ENCODE results near the gene SIRT1. TPM values are rescaled to one million over a fixed set of nuclear protein-coding genes. Genes with fewer than 3 reads are reported as not detected.

SIRT1 gene
- total and polyA plus RNA-seq, 10 of the 15 experiments (the other 5 are each of a cell fraction or from before 2014, with no cell fraction given), result 3.6 to 14.2 (median 10.2) TPM

- no peak overlapping the region for H3K4me2 ChIP-seq (ENCODE audit: control insufficient read depth, insufficient read depth)
- no peak for DNase-seq (ENCODE audit: low read depth, low spot score)
- intact Hi-C loops (cut with micrococcal nuclease; ENCODE audit: unreplicated experiment) (no loop called here), in situ Hi-C loops (cut with MboI) (no loop called here)
- no peaks in the 10 kb centered on the region for H3K9me3 ChIP-seq (replicated peaks; ENCODE audit: control insufficient read depth, insufficient read depth, low read length)
- no peak for FAIRE-seq
- H3K27ac ChIP-seq (ENCODE audit: control insufficient read depth, insufficient read depth), result no peak overlapping the region
- H3K9ac ChIP-seq (ENCODE audit: control insufficient read depth, insufficient read depth, low read length), result no peak overlapping the region
- ChIA-PET POLR2A (interaction anchor here (0.6 kb wide), 1 partner anchor 202 kb away, joined by 3 read pairs; no protein-coding TSS in a partner anchor), RAD21 (ENCODE audit: unreplicated experiment) (no interaction called here), CTCF (interaction anchor here (1.4 kb wide), 1 partner anchor 196 kb away, joined by 4 read pairs; no protein-coding TSS in a partner anchor), SMC1A (ENCODE audit: uncharacterized antibody, unreplicated experiment) (interaction anchor here (1.2 kb wide), 1 partner anchor 24 kb away, joined by 3 read pairs; no protein-coding TSS in a partner anchor)
- H3K36me3 ChIP-seq (ENCODE audit: control insufficient read depth in 2 of 2, insufficient read depth in 2 of 2, low read length in 1 of 2), result no peaks in the 10 kb centered on the region; a peak in 1 of 4 replicates
- ATAC-seq, result no peak
- H3K4me3 ChIP-seq, result no peak overlapping the region
- TF ChIP-seq NR2C1 (IDR thresholded peaks at IDR 0.05), result no peak
- TF ChIP-seq MXI1 (IDR thresholded peaks at IDR 0.05; ENCODE audit: low read depth, low read length), result no peak
- no peaks in the 10 kb centered on the region for H4K20me1 ChIP-seq (ENCODE audit: control insufficient read depth, insufficient read depth)
- H3K79me2 ChIP-seq (ENCODE audit: control insufficient read depth, insufficient read depth, low read length), result no peaks in the 10 kb centered on the region
- 97% methylated on average over 8 of the region's 8 CpGs for WGBS (ENCODE audit: insufficient coverage, insufficient replicate concordance, low lambda C conversion rate, missing lambda C conversion rate)
- no peaks in the 10 kb centered on the region for H3K4me1 ChIP-seq (ENCODE audit: control insufficient read depth, insufficient read depth, low read length)
- H3K27me3 ChIP-seq (replicated peaks in 1 of 2; ENCODE audit: control insufficient read depth in 2 of 2, insufficient read depth in 2 of 2, low read length in 1 of 2), result no peaks in the 10 kb centered on the region
- BruUV-seq (replicated peaks), result no TSS peak
- no peak overlapping the region for H2AFZ ChIP-seq (ENCODE audit: control insufficient read depth, low read depth, low read length)
Observed at GRCh38 chr10:67959839-67960476, 75.5 kb downstream of the SIRT1 start.

- ChIA-PET SMC1A (ENCODE audit: uncharacterized antibody, unreplicated experiment) (interaction anchor here (0.8 to 1.1 kb wide), 2 partner anchors 12 to 26 kb away, joined by 3 read pairs; no protein-coding TSS in a partner anchor), RAD21 (ENCODE audit: unreplicated experiment) (no interaction called here), CTCF (no interaction called here), POLR2A (no interaction called here)
- DNase-seq (ENCODE audit: low read depth, low spot score) (no peak), ATAC-seq (no peak), FAIRE-seq (no peak)
- H3K4me2 ChIP-seq (ENCODE audit: control insufficient read depth, insufficient read depth), result no peak overlapping the region
- BruUV-seq (replicated peaks), result no TSS peak
- WGBS (ENCODE audit: insufficient coverage, insufficient replicate concordance, low lambda C conversion rate, missing lambda C conversion rate), result 94% methylated on average over 2 of the region's 2 CpGs
- H3K27ac ChIP-seq (ENCODE audit: control insufficient read depth, insufficient read depth), result no peak overlapping the region
- intact Hi-C loops (cut with micrococcal nuclease; ENCODE audit: unreplicated experiment), result no loop called here
- H3K4me1 ChIP-seq (ENCODE audit: control insufficient read depth, insufficient read depth, low read length), result no peaks in the 10 kb centered on the region
- H3K4me3 ChIP-seq, result no peak overlapping the region
- H3K36me3 ChIP-seq (ENCODE audit: control insufficient read depth in 2 of 2, insufficient read depth in 2 of 2, low read length in 1 of 2), result peaks cover 0 to 8% of the 10 kb centered on the region in 2 experiments; a peak in 2 of 4 replicates
- H4K20me1 ChIP-seq (ENCODE audit: control insufficient read depth, insufficient read depth), result no peaks in the 10 kb centered on the region
- in situ Hi-C loops (cut with MboI), result no loop called here
- H3K9me3 ChIP-seq (replicated peaks; ENCODE audit: control insufficient read depth, insufficient read depth, low read length), result no peaks in the 10 kb centered on the region
- H3K9ac ChIP-seq (ENCODE audit: control insufficient read depth, insufficient read depth, low read length), result no peak overlapping the region
- no peaks in the 10 kb centered on the region for H3K79me2 ChIP-seq (ENCODE audit: control insufficient read depth, insufficient read depth, low read length)
- H3K27me3 ChIP-seq (replicated peaks in 1 of 2; ENCODE audit: control insufficient read depth in 2 of 2, insufficient read depth in 2 of 2, low read length in 1 of 2), result no peaks in the 10 kb centered on the region
- H2AFZ ChIP-seq (ENCODE audit: control insufficient read depth, low read depth, low read length), result no peak overlapping the region
- TF ChIP-seq MLLT1 (IDR thresholded peaks at IDR 0.05) (no peak), TCF7 (IDR thresholded peaks at IDR 0.05; ENCODE audit: borderline replicate concordance) (no peak), ZNF687 (IDR thresholded peaks at IDR 0.05) (no peak), IRF4 (IDR thresholded peaks at IDR 0.05; ENCODE audit: low read depth, low read length) (no peak), SIX5 (IDR thresholded peaks at IDR 0.05; ENCODE audit: low read depth, low read length, severe bottlenecking) (no peak), HDAC2 (IDR thresholded peaks at IDR 0.05) (no peak), IRF3 (IDR thresholded peaks at IDR 0.05) (no peak), BMI1 (IDR thresholded peaks at IDR 0.05; ENCODE audit: borderline replicate concordance) (no peak)
Observed at GRCh38 chr10:67965456-67965855, 81.0 kb downstream of the SIRT1 start.
